Suppressor macrophage treated with lipopolysaccharide for 1 hour (primary cell): ENCODE measurements around the gene MAP1S.

Experiments used
- DNase-seq, 3 donors: peaks; one replicate each; pipeline ENCODE4 v3.0.0-alpha.2; 2020 to 2022

Gene MAP1S, protein sequence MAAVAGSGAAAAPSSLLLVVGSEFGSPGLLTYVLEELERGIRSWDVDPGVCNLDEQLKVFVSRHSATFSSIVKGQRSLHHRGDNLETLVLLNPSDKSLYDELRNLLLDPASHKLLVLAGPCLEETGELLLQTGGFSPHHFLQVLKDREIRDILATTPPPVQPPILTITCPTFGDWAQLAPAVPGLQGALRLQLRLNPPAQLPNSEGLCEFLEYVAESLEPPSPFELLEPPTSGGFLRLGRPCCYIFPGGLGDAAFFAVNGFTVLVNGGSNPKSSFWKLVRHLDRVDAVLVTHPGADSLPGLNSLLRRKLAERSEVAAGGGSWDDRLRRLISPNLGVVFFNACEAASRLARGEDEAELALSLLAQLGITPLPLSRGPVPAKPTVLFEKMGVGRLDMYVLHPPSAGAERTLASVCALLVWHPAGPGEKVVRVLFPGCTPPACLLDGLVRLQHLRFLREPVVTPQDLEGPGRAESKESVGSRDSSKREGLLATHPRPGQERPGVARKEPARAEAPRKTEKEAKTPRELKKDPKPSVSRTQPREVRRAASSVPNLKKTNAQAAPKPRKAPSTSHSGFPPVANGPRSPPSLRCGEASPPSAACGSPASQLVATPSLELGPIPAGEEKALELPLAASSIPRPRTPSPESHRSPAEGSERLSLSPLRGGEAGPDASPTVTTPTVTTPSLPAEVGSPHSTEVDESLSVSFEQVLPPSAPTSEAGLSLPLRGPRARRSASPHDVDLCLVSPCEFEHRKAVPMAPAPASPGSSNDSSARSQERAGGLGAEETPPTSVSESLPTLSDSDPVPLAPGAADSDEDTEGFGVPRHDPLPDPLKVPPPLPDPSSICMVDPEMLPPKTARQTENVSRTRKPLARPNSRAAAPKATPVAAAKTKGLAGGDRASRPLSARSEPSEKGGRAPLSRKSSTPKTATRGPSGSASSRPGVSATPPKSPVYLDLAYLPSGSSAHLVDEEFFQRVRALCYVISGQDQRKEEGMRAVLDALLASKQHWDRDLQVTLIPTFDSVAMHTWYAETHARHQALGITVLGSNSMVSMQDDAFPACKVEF

DNA sequence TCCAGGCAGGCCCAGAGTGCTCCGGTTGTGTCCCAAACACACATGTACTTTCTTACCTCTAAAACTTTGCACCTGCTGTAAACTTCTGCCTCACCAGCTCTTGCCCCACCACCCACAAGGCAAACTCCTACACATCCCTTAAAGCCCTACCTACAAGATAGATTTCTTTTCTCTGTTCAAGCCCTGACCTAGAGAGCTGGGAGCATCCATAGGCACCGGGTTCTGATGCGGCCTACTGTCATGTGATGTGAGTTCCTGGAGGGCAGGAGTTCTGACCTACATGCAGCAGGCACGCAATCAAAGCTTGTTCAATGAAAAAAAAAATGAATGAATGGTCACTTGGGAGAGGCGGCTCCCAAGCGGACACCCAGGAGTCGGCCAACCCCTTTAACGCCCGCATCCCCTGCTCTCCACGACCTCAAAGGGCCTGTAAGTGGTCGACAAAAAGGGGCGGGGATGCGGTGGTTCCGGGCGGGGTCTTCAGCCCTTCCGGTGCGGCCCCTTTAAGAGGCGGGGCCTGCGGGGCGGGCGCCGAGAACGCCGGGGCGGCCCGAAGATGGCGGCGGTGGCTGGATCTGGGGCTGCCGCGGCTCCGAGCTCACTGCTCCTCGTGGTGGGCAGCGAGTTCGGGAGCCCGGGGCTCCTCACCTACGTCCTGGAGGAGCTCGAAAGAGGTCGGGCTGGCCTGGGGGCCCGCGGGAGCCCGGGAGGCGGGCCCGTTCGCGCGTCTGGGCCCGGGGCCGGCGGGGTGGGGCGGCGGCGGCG is at the start of gene MAP1S:
TSS of gene MAP1S (plus strand) at position 534 of the 765 bp plus-strand sequence. CDS start at position 557, 23 bp downstream.
- peak; percentile 46 to 81 (median 65) for DNase-seq

- peak; percentile 43 to 59 (median 51) for DNase-seq
These were observed 47.4 kb upstream of the MAP1S start for GRCh38 chr19:17671906-17672305.

DNA sequence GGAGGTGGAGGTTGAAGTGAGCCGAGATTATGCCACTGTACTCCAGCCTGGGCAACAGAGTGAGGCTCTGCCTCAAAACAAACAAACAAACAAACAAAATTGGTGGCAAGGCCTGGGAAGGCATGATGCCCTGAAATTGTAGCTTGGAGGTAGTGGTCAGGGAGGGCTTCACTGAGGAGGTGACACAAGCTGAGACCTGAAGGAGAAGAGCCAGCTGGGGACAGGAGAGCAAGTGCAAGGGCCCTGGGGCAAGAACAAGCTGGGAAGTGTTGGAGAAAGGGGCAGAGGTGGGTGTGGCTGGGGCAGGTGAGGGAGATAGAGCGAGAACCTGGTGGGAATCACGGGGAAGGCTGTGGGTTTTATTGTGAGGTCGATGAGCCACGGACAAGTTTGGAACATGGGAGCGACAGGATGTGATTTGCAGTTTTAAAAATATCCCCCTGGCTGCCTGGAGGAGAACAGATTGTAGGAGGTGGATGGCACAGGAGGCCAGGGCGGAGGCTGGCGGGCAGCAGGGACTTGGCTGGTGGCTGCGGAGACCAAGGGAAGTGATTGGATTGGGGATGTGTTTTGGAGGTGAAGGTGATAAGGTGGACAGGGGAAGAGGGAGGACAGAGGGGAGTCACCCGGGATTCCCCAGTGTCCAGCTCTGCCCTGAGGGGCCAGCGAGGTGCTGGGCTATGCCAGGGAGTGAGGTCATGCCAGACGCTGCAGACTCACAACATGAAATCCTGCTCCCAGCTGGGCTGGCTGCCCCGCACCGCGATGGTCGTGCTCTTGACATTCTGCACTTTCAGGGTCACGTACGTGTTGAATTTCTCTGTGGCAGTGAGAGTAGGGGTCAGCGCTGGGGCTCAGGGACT is 45.1 kb upstream of the MAP1S start:
- DNase-seq: no peak

- DNase-seq: no peak
These were observed 43.0 kb upstream of the MAP1S start for GRCh38 chr19:17676295-17676694.

GRCh38 chr19:17677002-17677401 is 42.3 kb upstream of the MAP1S start:
- no peak for DNase-seq

DNA sequence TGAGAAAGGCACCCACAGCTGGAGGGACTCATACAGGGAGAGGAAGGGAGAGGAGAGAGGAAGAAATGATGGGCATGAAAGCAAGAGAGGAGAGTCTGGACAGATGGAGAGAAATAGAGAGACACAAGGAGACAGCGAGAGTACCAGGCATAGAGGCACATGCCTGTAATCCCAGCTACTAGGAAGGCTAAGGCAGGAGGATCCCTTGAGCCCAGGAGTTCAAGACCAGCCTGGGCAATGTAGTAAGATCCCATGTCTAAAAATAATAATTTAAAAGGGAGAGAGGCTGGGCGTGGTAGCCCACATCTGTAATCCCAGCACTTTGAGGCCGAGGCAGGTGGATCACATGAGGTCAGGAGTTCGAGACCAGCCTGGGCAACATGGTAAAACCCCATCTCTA is 40.4 kb upstream of the MAP1S start:
- no peak for DNase-seq

- DNase-seq: no peak
These were observed 39.6 kb upstream of the MAP1S start for GRCh38 chr19:17679526-17680229.

- DNase-seq: peak; percentile 93 to 96 (median 95)
These were observed 39.0 kb upstream of the MAP1S start for GRCh38 chr19:17680230-17680722.

DNA sequence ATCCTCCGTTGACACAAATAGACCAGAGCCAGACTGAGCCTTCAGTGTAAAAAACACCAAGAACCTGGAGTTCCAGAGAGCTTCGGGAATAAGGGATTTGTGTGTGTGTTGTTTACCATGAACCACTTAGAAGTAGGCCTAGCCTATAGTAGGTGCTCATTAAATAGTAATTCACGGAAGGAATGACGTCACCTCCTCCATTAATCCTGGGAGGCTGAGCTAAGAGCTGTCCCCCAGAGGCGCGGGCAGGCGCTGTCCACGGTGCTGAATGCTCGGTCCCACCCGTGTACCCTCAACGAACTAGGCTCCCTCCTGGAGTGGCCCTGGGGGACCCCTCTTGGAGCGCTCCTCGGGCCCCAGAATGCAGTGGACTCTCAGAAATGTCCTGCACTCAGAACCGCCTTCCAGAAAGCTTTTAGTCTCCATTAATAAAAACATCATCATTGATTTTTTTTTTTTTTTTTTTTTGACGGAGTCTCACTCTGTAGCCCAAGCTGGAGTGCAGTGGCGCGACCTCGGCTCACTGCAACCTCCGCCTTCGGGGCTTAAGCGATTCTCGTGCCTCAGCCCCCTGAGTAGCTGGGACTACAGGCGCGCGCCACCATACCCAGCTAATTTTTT is 37.7 kb upstream of the MAP1S start:
- DNase-seq: peak; percentile 52 to 76 (median 57)

- no peak for DNase-seq
These were observed 37.0 kb upstream of the MAP1S start for GRCh38 chr19:17682273-17682672.

DNA sequence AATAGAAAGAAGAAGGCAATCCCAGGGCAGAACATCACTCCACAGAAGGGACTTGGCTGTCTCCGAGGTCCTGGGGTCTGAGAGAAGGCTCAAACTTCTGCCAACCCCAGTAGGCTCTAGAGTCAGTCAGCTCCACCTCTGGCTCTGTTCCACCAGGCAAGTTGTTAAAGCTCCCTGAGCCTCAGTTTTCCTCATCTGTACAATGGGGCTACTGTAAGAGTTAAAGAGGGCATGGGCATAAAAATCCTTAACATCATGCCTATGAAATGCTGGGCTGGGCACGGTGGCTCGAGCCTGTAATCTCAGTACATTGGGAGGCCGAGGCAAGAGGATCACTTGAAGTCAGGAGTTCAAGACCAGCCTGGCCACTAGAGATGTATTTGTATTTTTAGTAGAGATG is 36.2 kb upstream of the MAP1S start:
- DNase-seq: no peak

DNA sequence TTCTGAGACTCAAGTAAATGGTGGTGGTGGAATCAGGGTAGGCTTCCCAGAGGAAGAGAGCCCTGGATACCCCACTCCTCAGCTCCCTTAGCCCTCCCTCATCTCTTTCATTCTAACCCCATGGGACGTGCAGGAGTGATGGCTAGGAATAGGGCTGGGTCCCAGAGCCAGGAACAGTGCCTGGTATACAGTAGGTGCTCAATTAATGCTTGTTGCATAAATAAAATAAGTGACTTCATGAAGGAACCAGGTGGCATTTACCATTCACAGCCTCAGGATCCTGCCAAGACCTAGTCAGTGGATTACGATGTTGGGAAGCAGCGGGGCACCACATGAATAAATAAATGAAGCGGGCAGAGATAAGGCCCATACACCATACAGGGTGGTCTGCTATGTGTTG is 35.0 kb upstream of the MAP1S start:
- DNase-seq: no peak

- no peak for DNase-seq
These were observed 33.7 kb upstream of the MAP1S start for GRCh38 chr19:17685451-17686022.

GRCh38 chr19:17686023-17686521 is 33.2 kb upstream of the MAP1S start:
- DNase-seq: no peak

- DNase-seq: peak in 1 of 3 donors; percentile 39
These were observed 32.7 kb upstream of the MAP1S start for GRCh38 chr19:17686592-17687024.

DNA sequence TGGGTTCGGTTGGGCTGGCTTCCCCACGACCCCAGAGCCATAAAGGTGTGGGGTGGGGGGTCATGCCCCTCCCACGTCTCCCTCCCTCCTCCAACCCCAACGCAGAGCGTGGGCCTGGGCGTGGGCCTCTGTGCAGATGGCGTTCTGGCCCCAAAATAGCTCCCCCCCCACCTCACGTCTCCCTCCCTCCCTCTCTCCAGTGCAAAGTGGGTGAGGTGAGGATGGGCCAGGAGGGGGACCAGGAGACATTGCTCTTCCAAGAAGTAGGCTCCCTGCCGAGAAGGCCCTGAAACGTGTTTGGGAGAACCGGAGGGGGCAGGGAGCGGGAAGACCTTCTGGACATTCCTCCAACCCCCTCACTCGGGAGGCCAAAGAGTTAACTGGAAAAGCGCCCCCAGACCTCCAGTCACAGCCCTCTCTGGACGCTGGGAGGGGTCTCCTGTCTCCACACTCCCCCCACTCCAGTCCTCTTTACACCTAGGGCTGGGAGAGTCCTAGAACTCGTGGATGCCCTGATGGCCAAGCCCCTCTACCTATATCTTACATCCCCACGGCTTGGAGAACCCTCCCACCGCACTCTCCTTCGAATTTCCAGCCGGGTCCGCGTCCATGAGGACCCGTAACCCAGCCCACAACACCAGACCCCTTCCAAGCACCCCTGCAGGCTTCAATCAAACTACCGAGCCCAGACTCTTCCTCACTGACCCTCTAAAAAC is 32.0 kb upstream of the MAP1S start:
- no peak for DNase-seq

GRCh38 chr19:17687857-17688784 is 31.2 kb upstream of the MAP1S start, which contains the start of gene UNC13A:
TSS of gene UNC13A (minus strand) at chr19:17688354. CDS start at chr19:17688199, 155 bp downstream.
- DNase-seq: peak; percentile 48 to 82 (median 56)
